Kidney (tissue), 14 donors: ENCODE data around the gene HOXC9. TPM values are rescaled to one million over a fixed set of nuclear protein-coding genes. Genes with fewer than 3 reads are reported as not detected.
A peak's percentile ranks its signal among the peaks of the same experiment; 100 is the strongest.

Experiments used
- DNase-seq, 5 donors: peaks; one replicate each; pipeline ENCODE4 v3.0.0-alpha.2; 2013 to 2020
- FAIRE-seq: peaks from 2 replicates; lab custom pipeline; 2012; peaks lifted over from hg19 to GRCh38; lab: Jason Lieb, UNC
- H3K27ac ChIP-seq, 2 donors: one replicate each; pipeline ENCODE4 v1.7.0; 2013; ENCODE audit warnings: low read depth in 2 of 2, low read length in 2 of 2, inconsistent platforms in 1 of 2
- H3K27me3 ChIP-seq: one replicate; pipeline ENCODE4 v1.7.1; 2013; ENCODE audit warnings: low read length, inconsistent platforms; ENCODE audit not compliant: control insufficient read depth, insufficient read depth
- H3K36me3 ChIP-seq, 3 donors: one replicate each; pipeline versions ENCODE4 v1.7.0 to v1.7.1; 2013; ENCODE audit warnings: low read length in 3 of 3, control low read depth in 1 of 3, inconsistent platforms in 1 of 3; ENCODE audit not compliant: insufficient read depth in 3 of 3, control insufficient read depth in 2 of 3
- H3K4me1 ChIP-seq, 3 donors: one replicate each; pipeline versions ENCODE4 v1.7.0 to v1.7.1; 2013; ENCODE audit warnings: low read length in 3 of 3, inconsistent platforms in 1 of 3, low read depth in 1 of 3; ENCODE audit not compliant: control insufficient read depth in 2 of 3, insufficient read depth in 2 of 3
- H3K4me3 ChIP-seq, 3 donors: one replicate each; pipeline versions ENCODE4 v1.7.0 to v1.8.1; 2013; ENCODE audit warnings: low read length in 3 of 3, control low read depth in 1 of 3, inconsistent platforms in 1 of 3
- H3K9ac ChIP-seq, 3 donors: one replicate each; pipeline versions ENCODE4 v1.7.0 to v1.7.1; 2013; ENCODE audit warnings: low read length in 3 of 3, control low read depth in 1 of 3, inconsistent platforms in 1 of 3
- H3K9me3 ChIP-seq, 3 donors: one replicate each; pipeline versions ENCODE4 v1.7.0 to v1.7.1; 2013; ENCODE audit warnings: low read length in 3 of 3, control low read depth in 1 of 3, inconsistent platforms in 1 of 3; ENCODE audit not compliant: control insufficient read depth in 2 of 3, insufficient read depth in 1 of 3
- CTCF ChIP-seq: IDR thresholded peaks from 3 replicates; pipeline ENCODE4 v1.5.1; 2012; ENCODE audit warnings: mild to moderate bottlenecking, moderate library complexity, borderline replicate concordance; ENCODE audit not compliant: insufficient read depth; ENCODE audit errors: extremely low read depth
- intact Hi-C: fragments of 100-400 bp; cut with DNase I; formaldehyde crosslinking; loops from one replicate; pipeline ENCODE4 v1.11.1; 2022
- polyA plus RNA-seq: library from polyadenylated mRNA; stranded (reverse); fragments of 350-450 nt; fragmentation: Illumina TruSeq; extraction: RNeasy Lipid Tissue Mini Kit (QIAGEN cat#74804); gene quantifications from one replicate; pipeline ENCODE4 v1.2.3, GENCODE V29; 2014; ENCODE audit warnings: low read depth, low replicate concordance; ENCODE audit not compliant: insufficient read depth
- total RNA-seq: library from RNA; stranded (reverse); fragmentation: NEBNext Ultra II Directional; extraction: Animal tissue kit (Norgen Biotek cat#: 25700); gene quantifications from one replicate; pipeline ENCODE4 v1.2.1, GENCODE V29; 2021
- donor health status: control.
- donor health status: control.
- donor health status: control.
- donor health status: control.
- donor health status: control.
- donor health status: DM: yes; HTN: yes; CAD: no.
- donor health status: Normal renal cell carcinoma (clear cell type).

Gene HOXC9
- total and polyA plus RNA-seq, 2 donors from 2014 or later, result 11.7 to 16.5 TPM

DNA sequence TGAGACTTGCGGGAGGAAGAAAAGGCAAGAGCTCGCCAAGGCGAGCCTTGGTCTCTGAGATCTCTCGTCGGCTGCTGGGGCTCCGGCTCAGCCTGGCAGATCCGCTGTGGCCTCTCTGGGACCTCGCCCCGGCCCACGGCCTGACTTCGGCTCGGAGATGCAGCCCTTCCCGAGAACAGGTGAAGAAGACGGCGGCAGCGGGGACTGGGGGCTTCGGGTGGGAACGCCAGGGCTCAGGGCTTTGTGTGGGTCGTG lies 6.0 kb upstream of the HOXC9 start:
- Histone ChIP-seq H3K27me3 (peaks cover 3% of the 10 kb centered on the region), H3K4me1 (peaks cover 0 to 25% (median 18%) of the 10 kb centered on the region in 3 donors), H3K36me3 (no peaks in the 10 kb centered on the region), H3K4me3 (peak overlapping the region; percentile 67 to 88 (median 75)), H3K9me3 (no peaks in the 10 kb centered on the region), H3K27ac (peak overlapping the region; percentile 87 to 93), H3K9ac (peak overlapping the region; percentile 52 to 95 (median 59))
- intact Hi-C loops, result no loop called here
- FAIRE-seq, result no peak
- no peak for DNase-seq
- no peak for TF ChIP-seq CTCF

DNA sequence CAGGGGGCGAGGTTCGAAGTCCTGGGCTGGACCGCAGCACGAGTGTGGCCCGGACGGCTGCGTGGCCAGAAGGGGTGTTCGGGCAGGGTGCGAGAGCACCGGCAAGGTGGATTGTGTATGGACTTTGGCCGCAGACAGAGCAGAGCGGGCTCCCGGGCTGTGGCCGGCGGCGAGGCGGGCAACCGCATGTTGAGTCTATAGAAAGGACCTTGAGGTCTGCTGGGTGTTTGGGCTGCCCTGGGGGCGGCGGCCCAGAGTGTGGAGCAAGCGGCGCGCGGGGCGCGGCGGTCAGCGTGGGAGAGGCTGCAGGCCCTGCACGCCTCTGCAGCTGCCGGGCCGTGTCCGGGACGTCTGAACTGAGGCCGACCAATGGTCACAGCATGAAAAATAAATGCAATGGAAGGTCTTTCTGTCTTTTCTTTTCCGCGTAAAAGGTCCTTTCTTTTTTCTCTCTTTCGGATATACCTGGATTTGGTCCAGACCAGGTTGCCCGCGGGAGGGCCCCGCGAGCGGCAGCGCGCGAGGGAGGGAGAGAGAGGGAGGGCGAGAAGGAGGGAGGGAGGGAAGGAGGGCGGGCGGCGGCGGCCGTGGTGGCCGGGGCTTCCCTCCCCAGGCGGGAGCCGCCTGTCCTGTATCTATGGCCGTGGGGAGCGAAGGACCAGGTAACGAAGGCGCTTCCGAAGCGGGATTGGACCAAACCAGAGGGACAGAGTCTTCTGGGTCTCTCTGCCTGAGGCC lies 5.5 kb upstream of the HOXC9 start:
- H3K27ac ChIP-seq, result peak overlapping the region; percentile 87 to 93
- no peaks in the 10 kb centered on the region for H3K9me3 ChIP-seq
- DNase-seq (peak in 4 of 5 donors; percentile 60 to 80 (median 78)), FAIRE-seq (no peak)
- peak overlapping the region; percentile 67 to 88 (median 75) for H3K4me3 ChIP-seq
- TF ChIP-seq CTCF, result no peak
- H3K36me3 ChIP-seq, result no peaks in the 10 kb centered on the region
- H3K9ac ChIP-seq, result peak overlapping the region; percentile 71 to 95 (median 91)
- peaks cover 0 to 24% (median 18%) of the 10 kb centered on the region in 3 donors for H3K4me1 ChIP-seq
- intact Hi-C loops, result no loop called here
- H3K27me3 ChIP-seq, result peaks cover 3% of the 10 kb centered on the region

DNA sequence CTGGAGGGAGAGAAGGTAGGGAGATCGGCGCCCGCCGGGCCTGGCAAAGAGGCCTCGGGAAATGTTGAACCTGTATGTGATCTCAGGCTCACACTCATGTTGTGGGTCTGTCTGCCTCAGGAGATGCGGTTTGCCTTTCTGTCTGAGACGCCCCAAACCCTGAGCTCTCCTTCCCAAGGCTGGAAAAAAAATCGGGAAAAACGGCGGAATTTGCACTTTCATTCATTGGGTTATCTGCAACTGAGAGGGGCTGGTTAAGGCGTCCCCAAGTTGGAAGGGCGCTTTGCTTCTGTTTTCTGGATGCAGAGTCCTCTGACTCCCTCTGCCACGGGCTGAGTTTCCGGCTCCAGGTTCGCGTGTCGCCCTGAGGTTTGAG lies 5.0 kb upstream of the HOXC9 start:
- Histone ChIP-seq H3K27ac (peak overlapping the region; percentile 87 to 93), H3K4me3 (peak overlapping the region; percentile 67 to 88 (median 75))
- TF ChIP-seq CTCF, result no peak

More for the DNA sequence above, 5.0 kb upstream of the HOXC9 start:
- Histone ChIP-seq H3K27me3 (peaks cover 3% of the 10 kb centered on the region), H3K9me3 (no peaks in the 10 kb centered on the region), H3K36me3 (no peaks in the 10 kb centered on the region), H3K4me1 (peaks cover 0 to 22% (median 18%) of the 10 kb centered on the region in 3 donors), H3K9ac (peak overlapping the region; percentile 71 to 95 (median 91))
- DNase-seq (no peak), FAIRE-seq (no peak)
- intact Hi-C loops, result no loop called here
